Liver (tissue), 9 donors: ENCODE measurements around the gene RASA3. TPM values are rescaled to one million over a fixed set of nuclear protein-coding genes. Genes with fewer than 3 reads are reported as not detected.

Experiments used
- DNase-seq: peaks from one replicate; pipeline ENCODE4 v3.0.0-alpha.2; 2017; ENCODE audit warnings: low spot score
- H3K27ac ChIP-seq, 2 donors: one replicate each; pipeline ENCODE4 v1.7.0; 2013; ENCODE audit warnings: inconsistent platforms in 2 of 2, low read length in 2 of 2, control low read depth in 1 of 2, low read depth in 1 of 2, mild to moderate bottlenecking in 1 of 2
- H3K27me3 ChIP-seq, 4 donors: one replicate each; pipeline versions ENCODE4 v1.6.1 to v1.7.0; 2013; ENCODE audit warnings: low read length in 3 of 4, inconsistent platforms in 1 of 4, mild to moderate bottlenecking in 1 of 4, moderate library complexity in 1 of 4; ENCODE audit not compliant: control insufficient read depth in 4 of 4, insufficient read depth in 4 of 4
- H3K36me3 ChIP-seq, 4 donors: one replicate each; pipeline versions ENCODE4 v1.6.1 to v1.7.0; 2013; ENCODE audit warnings: low read length in 3 of 4, mild to moderate bottlenecking in 3 of 4, low read depth in 1 of 4, moderate library complexity in 1 of 4; ENCODE audit not compliant: control insufficient read depth in 4 of 4, insufficient read depth in 3 of 4
- H3K4me1 ChIP-seq, 4 donors: one replicate each; pipeline versions ENCODE4 v1.6.1 to v1.7.0; 2013; ENCODE audit warnings: low read length in 3 of 4, mild to moderate bottlenecking in 3 of 4, moderate library complexity in 1 of 4; ENCODE audit not compliant: control insufficient read depth in 4 of 4, insufficient read depth in 4 of 4
- H3K4me3 ChIP-seq, 3 donors: one replicate each; pipeline versions ENCODE4 v1.6.1 to v1.7.0; 2013; ENCODE audit warnings: low read length in 3 of 3, control low read depth in 1 of 3, low read depth in 1 of 3, mild to moderate bottlenecking in 1 of 3
- H3K9ac ChIP-seq, 2 donors: one replicate each; pipeline ENCODE4 v1.7.0; 2013; ENCODE audit warnings: low read length in 2 of 2, mild to moderate bottlenecking in 2 of 2, moderate library complexity in 2 of 2, control low read depth in 1 of 2, low read depth in 1 of 2
- H3K9me3 ChIP-seq, 4 donors: one replicate each; pipeline versions ENCODE4 v1.6.1 to v1.7.0; 2013; ENCODE audit warnings: low read length in 3 of 4; ENCODE audit not compliant: control insufficient read depth in 4 of 4
- FOXA1 ChIP-seq: IDR thresholded peaks from 2 replicates; pipeline ENCODE4 v1.6.1; 2016; ENCODE audit warnings: antibody characterized with exemption
- FOXA2 ChIP-seq: IDR thresholded peaks from 2 replicates; pipeline ENCODE4 v1.6.1; 2016; ENCODE audit warnings: antibody characterized with exemption
- GABPA ChIP-seq, 2 donors: IDR thresholded peaks in 1 of 2; conservative IDR thresholded peaks in 1 of 2; 2 replicates each; pipeline ENCODE4 v1.6.1; 2016; ENCODE audit warnings: antibody characterized with exemption in 2 of 2, mild to moderate bottlenecking in 1 of 2, moderate library complexity in 1 of 2
- HNF4A ChIP-seq, 2 donors: conservative IDR thresholded peaks; 2 replicates each; pipeline ENCODE4 v1.6.1; 2016; ENCODE audit warnings: antibody characterized with exemption in 2 of 2, mild to moderate bottlenecking in 2 of 2
- HNF4G ChIP-seq: IDR thresholded peaks from 2 replicates; pipeline ENCODE4 v1.6.1; 2016; ENCODE audit warnings: antibody characterized with exemption
- JUND ChIP-seq, 2 donors: IDR thresholded peaks; 2 replicates each; pipeline ENCODE4 v1.6.1; 2016; ENCODE audit warnings: antibody characterized with exemption in 2 of 2
- NR2F2 ChIP-seq: IDR thresholded peaks from 2 replicates; pipeline ENCODE4 v1.6.1; 2016; ENCODE audit warnings: antibody characterized with exemption
- RAD21 ChIP-seq, 2 donors: IDR thresholded peaks; 2 replicates each; pipeline ENCODE4 v1.6.1; 2016; ENCODE audit warnings: antibody characterized with exemption in 2 of 2, mild to moderate bottlenecking in 2 of 2
- RXRA ChIP-seq, 2 donors: IDR thresholded peaks; 2 replicates each; pipeline ENCODE4 v1.6.1; 2017 to 2018; ENCODE audit warnings: antibody characterized with exemption in 2 of 2, mild to moderate bottlenecking in 1 of 2
- SP1 ChIP-seq: IDR thresholded peaks from 2 replicates; pipeline ENCODE4 v1.6.1; 2018; ENCODE audit warnings: antibody characterized with exemption, mild to moderate bottlenecking
- TAF1 ChIP-seq: conservative IDR thresholded peaks from 2 replicates; pipeline ENCODE4 v1.6.1; 2016; ENCODE audit warnings: antibody characterized with exemption, mild to moderate bottlenecking
- YY1 ChIP-seq: IDR thresholded peaks from 2 replicates; pipeline ENCODE4 v1.6.1; 2016; ENCODE audit warnings: antibody characterized with exemption, mild to moderate bottlenecking
- WGBS: extraction: QIAGEN DNeasy Blood & Tissue Kit; methylation state at CpG from one replicate; pipeline ENCODE4 v1.1.7; 2013; 5-methylcytosine and 5-hydroxymethylcytosine counted together
- polyA plus RNA-seq, 2 donors: library from polyadenylated mRNA; stranded (reverse) in 1 of 2; unstranded in 1 of 2; fragments of 200-250 nt in 1 of 2; fragments of >200 nt in 1 of 2; fragmentation: Nextera tagmentation in 1 of 2; extraction: Ambion mirVana in 1 of 2; gene quantifications; one replicate each; pipeline versions ENCODE4 v1.2.1 to v1.2.3, GENCODE V29; 2013 to 2015
- total RNA-seq, 2 donors: library from RNA; depleted of rRNA; stranded (reverse); fragments of >200 nt; gene quantifications; one replicate each; pipeline ENCODE4 v1.2.3, GENCODE V29; 2014
- TF ChIP-seq, protein P1 (sequence below): IDR thresholded peaks from 2 replicates; pipeline ENCODE4 v1.6.1; 2016; ENCODE audit warnings: antibody characterized with exemption, mild to moderate bottlenecking
- TF ChIP-seq, protein P2 (sequence below): IDR thresholded peaks from 2 replicates; pipeline ENCODE4 v1.6.1; 2016; ENCODE audit warnings: antibody characterized with exemption
- TF ChIP-seq, protein P3 (sequence below): IDR thresholded peaks from 2 replicates; pipeline ENCODE4 v1.6.1; 2016; ENCODE audit warnings: antibody characterized with exemption
- TF ChIP-seq, protein P4 (sequence below): IDR thresholded peaks from 2 replicates; pipeline ENCODE4 v1.6.1; 2016; ENCODE audit warnings: antibody characterized with exemption
- donor health status: healthy.
- donor health status: healthy.
- donor health status: healthy.
- donor health status: healthy.
- donor health status: healthy.

The RASA3 gene
- total and polyA plus RNA-seq, 4 donors: 0.64 to 5.9 (median 3.8) TPM

DNA sequence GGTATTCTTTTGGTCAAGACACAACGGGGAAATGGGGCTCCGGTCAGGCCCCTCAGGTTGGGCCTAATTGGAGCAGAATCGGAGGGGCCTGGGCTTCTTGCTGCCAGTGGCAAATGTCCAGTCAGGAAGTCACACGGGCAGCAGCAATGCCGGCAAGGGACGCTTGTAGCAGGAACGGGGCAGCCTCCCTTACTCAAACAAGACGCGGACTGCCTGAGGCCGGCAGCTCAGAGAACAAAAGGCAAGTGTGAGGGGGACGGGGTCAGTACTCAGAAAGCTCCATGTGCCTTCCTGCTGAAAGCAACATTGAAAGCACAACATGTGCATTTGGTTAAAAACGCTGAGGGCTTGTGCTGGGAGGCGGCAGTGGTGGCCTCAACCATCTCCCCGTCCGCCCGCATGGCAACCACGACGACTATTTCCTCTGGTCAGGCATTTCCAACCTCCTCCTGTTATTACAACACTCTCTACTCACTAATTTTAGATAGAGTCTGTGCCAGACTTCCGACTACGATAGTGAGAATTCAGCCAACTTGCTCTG is 20.5 kb upstream of the RASA3 start (continued):
- TF ChIP-seq SP1 (no peak), RXRA (IDR thresholded peaks at IDR 0.05) (no peak), FOXA1 (no peak)

DNA sequence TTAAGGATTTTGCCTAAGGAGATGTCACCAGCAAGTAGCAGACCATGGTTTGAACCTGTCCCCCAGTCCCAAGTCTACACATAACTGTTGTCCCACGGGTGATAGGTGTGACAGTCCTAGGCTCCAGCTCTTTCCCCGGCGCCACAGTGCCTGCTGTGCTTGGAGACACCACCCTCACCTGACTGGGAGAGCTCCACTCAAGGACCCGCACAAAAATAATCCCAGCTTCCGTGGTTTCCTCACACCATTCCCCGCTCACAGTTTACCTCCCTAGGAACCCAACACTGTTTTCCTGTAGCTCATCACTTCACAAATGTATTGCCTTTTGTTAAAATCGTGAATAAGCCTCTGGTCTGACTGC is 19.8 kb upstream of the RASA3 start:
- DNase-seq: no peak
- Histone ChIP-seq H3K4me1 (peaks cover 0 to 4% (median 3%) of the 10 kb centered on the region in 4 donors), H3K27ac (no peak overlapping the region), H3K9me3 (no peaks in the 10 kb centered on the region), H3K9ac (no peak overlapping the region), H3K4me3 (no peak overlapping the region), H3K36me3 (no peaks in the 10 kb centered on the region), H3K27me3 (no peaks in the 10 kb centered on the region)
- WGBS: 83% methylated on average over 7 of the region's 7 CpGs
- TF ChIP-seq HNF4A (conservative IDR thresholded peaks at IDR 0.05): no peak
- TF ChIP-seq, protein P1, sequence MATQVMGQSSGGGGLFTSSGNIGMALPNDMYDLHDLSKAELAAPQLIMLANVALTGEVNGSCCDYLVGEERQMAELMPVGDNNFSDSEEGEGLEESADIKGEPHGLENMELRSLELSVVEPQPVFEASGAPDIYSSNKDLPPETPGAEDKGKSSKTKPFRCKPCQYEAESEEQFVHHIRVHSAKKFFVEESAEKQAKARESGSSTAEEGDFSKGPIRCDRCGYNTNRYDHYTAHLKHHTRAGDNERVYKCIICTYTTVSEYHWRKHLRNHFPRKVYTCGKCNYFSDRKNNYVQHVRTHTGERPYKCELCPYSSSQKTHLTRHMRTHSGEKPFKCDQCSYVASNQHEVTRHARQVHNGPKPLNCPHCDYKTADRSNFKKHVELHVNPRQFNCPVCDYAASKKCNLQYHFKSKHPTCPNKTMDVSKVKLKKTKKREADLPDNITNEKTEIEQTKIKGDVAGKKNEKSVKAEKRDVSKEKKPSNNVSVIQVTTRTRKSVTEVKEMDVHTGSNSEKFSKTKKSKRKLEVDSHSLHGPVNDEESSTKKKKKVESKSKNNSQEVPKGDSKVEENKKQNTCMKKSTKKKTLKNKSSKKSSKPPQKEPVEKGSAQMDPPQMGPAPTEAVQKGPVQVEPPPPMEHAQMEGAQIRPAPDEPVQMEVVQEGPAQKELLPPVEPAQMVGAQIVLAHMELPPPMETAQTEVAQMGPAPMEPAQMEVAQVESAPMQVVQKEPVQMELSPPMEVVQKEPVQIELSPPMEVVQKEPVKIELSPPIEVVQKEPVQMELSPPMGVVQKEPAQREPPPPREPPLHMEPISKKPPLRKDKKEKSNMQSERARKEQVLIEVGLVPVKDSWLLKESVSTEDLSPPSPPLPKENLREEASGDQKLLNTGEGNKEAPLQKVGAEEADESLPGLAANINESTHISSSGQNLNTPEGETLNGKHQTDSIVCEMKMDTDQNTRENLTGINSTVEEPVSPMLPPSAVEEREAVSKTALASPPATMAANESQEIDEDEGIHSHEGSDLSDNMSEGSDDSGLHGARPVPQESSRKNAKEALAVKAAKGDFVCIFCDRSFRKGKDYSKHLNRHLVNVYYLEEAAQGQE: no peak
- TF ChIP-seq, protein P2, sequence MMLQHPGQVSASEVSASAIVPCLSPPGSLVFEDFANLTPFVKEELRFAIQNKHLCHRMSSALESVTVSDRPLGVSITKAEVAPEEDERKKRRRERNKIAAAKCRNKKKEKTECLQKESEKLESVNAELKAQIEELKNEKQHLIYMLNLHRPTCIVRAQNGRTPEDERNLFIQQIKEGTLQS: no peak
- no peak for TF ChIP-seq TAF1
- TF ChIP-seq, protein P3, sequence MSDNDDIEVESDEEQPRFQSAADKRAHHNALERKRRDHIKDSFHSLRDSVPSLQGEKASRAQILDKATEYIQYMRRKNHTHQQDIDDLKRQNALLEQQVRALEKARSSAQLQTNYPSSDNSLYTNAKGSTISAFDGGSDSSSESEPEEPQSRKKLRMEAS: no peak
- TF ChIP-seq NR2F2: no peak
- TF ChIP-seq FOXA2: no peak
- TF ChIP-seq FOXA1: no peak
- no peak for TF ChIP-seq HNF4G
- no peak for TF ChIP-seq JUND (IDR thresholded peaks at IDR 0.05)

DNA sequence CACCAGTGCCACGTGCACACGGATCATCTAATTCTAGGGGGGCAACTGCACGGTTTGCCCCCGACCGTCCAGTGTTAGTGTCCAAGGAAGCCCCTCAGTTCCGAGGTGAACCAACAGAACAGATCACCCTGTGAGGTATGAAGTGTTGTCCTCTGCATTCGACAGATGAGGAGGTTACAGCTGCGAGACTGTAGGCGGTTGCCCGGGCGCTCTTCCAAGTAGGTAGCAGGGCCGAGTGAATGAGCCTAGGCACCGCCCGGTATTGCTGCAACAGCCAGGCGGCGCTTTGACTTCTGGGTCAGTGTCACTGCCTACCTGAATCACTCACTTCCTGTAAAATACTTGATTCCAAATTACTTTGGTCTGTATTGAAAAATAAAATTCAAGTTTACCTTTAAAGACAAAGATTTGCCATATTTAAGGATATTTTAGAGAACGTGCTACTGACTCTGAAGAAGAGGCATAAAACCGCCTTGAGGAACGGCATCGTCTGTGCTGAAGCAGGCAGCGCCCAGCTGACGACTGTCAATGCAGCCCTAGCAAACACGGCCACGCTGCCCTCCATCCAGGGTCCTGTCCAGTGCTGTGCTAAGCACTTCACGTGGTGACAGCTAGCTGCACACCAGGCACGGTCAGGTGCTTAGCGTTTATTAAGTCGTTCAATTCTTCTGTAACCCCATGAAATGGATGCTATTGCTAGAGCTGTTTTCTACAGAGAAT is 19.3 kb upstream of the RASA3 start:
- no peaks in the 10 kb centered on the region for H3K27me3 ChIP-seq
- H3K9me3 ChIP-seq: no peaks in the 10 kb centered on the region
- 64% methylated on average over 28 of the region's 28 CpGs for WGBS
- no peaks in the 10 kb centered on the region for H3K36me3 ChIP-seq
- H3K27ac ChIP-seq: peak overlapping the region in 1 of 2 donors; percentile 38
- peaks cover 0 to 4% (median 3%) of the 10 kb centered on the region in 4 donors for H3K4me1 ChIP-seq
- H3K4me3 ChIP-seq: no peak overlapping the region
- peak in 1 of 2 donors; percentile 24 for TF ChIP-seq GABPA (IDR thresholded peaks at IDR 0.05 in 1 of 2, conservative IDR thresholded peaks at IDR 0.05 in 1 of 2)
- TF ChIP-seq, protein P4, sequence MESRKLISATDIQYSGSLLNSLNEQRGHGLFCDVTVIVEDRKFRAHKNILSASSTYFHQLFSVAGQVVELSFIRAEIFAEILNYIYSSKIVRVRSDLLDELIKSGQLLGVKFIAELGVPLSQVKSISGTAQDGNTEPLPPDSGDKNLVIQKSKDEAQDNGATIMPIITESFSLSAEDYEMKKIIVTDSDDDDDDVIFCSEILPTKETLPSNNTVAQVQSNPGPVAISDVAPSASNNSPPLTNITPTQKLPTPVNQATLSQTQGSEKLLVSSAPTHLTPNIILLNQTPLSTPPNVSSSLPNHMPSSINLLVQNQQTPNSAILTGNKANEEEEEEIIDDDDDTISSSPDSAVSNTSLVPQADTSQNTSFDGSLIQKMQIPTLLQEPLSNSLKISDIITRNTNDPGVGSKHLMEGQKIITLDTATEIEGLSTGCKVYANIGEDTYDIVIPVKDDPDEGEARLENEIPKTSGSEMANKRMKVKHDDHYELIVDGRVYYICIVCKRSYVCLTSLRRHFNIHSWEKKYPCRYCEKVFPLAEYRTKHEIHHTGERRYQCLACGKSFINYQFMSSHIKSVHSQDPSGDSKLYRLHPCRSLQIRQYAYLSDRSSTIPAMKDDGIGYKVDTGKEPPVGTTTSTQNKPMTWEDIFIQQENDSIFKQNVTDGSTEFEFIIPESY: no peak
- no peak for TF ChIP-seq YY1
- TF ChIP-seq, protein P2: no peak
- peak in 1 of 2 donors; percentile 21 for TF ChIP-seq HNF4A (conservative IDR thresholded peaks at IDR 0.05)
- peak in 1 of 2 donors; percentile 84 for TF ChIP-seq RXRA (IDR thresholded peaks at IDR 0.05)
- no peak for TF ChIP-seq FOXA2
- TF ChIP-seq, protein P3: no peak
- TF ChIP-seq RAD21 (IDR thresholded peaks at IDR 0.05): peak in 1 of 2 donors; percentile 26
- no peak overlapping the region for H3K9ac ChIP-seq
- no peak for DNase-seq
